Fibroblast of pulmonary artery (primary cell): ENCODE results near the gene CECR2.
A peak's percentile ranks its signal among the peaks of the same experiment; 100 is the strongest.

Experiments used
- DNase-seq: peaks from one replicate; pipeline ENCODE4 v3.0.0-alpha.2; 2010; ENCODE audit warnings: low read depth
- H3K4me3 ChIP-seq: replicated peaks from 2 replicates; pipeline ENCODE4 v1.5.1; 2011; ENCODE audit warnings: low read depth, mild to moderate bottlenecking, control low read depth, low read length, moderate library complexity
- TF ChIP-seq, protein P1 (sequence below): IDR thresholded peaks from 2 replicates; pipeline ENCODE4 v1.5.1; 2011; ENCODE audit warnings: mild to moderate bottlenecking, control low read depth, low read length, inconsistent platforms; ENCODE audit errors: missing control alignments

The CECR2 gene

DNA sequence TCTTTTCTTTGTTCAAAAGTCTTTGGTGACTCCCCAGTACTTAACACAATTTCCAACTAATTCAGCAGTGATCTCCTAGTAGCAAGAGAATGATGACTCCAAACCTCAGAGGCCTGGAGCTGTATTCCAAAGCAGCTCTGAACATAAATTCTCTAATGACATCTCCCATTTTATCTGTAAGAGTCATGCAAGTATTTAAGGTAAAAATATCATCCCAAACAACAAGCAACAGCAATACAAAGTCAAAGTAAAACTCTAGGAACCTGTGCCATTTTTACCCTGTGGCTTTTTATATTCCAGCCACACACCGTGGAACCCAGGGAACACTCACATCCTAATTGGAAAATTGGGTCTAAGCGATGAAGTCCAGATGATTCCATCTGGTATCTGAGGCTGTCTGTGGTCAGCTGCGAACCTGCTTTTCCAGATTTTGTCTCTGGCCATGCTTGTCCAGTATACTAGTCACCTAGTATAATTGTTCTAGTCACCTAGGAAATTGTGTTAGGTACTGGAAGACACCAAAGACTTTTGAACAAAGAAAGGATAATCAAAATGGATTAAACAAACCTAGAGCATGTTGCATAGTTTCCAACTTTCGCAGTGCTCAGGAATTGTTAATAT, 101.7 kb downstream of the CECR2 start:
- no peak overlapping the region for H3K4me3 ChIP-seq
- TF ChIP-seq, protein P1, sequence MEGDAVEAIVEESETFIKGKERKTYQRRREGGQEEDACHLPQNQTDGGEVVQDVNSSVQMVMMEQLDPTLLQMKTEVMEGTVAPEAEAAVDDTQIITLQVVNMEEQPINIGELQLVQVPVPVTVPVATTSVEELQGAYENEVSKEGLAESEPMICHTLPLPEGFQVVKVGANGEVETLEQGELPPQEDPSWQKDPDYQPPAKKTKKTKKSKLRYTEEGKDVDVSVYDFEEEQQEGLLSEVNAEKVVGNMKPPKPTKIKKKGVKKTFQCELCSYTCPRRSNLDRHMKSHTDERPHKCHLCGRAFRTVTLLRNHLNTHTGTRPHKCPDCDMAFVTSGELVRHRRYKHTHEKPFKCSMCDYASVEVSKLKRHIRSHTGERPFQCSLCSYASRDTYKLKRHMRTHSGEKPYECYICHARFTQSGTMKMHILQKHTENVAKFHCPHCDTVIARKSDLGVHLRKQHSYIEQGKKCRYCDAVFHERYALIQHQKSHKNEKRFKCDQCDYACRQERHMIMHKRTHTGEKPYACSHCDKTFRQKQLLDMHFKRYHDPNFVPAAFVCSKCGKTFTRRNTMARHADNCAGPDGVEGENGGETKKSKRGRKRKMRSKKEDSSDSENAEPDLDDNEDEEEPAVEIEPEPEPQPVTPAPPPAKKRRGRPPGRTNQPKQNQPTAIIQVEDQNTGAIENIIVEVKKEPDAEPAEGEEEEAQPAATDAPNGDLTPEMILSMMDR = no peak
- DNase-seq = no peak

DNA sequence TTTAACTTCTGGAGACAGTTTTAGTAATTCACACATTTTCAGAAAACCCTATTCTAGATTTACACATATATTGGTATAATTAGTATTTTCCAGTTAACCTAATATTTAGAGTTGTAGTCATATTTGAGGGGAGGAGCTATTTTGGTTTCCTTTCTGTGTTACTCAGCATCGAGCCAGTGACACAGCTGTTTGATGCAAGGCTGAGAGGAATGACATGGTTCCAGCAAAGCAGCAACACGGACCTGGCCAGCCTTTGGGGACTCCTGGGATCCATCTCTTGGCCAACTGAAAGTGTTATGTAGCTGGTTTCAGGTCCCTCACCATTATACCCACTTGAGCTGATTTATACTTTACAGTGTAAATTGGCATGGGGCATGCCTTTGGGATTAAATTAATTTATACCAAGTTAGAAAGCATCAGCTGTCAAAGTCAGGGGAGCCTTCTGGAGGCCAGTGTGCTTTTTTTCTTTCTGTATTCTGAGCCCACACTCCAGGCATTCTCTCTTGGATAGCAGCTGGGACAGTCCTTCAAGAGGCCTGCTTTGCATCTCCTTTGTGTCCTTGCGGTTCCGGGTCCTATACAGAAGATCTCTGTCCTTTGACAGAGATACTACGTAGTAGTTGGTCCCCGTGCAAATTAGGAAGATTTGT, 102.8 kb downstream of the CECR2 start:
- TF ChIP-seq, protein P1 = no peak
- peak; percentile 17 for DNase-seq
- no peak overlapping the region for H3K4me3 ChIP-seq

- DNase-seq = no peak
- no peak overlapping the region for H3K4me3 ChIP-seq
- TF ChIP-seq, protein P1 = no peak
Measured at GRCh38 chr22:17472932-17473331, 103.7 kb downstream of the CECR2 start.

DNA sequence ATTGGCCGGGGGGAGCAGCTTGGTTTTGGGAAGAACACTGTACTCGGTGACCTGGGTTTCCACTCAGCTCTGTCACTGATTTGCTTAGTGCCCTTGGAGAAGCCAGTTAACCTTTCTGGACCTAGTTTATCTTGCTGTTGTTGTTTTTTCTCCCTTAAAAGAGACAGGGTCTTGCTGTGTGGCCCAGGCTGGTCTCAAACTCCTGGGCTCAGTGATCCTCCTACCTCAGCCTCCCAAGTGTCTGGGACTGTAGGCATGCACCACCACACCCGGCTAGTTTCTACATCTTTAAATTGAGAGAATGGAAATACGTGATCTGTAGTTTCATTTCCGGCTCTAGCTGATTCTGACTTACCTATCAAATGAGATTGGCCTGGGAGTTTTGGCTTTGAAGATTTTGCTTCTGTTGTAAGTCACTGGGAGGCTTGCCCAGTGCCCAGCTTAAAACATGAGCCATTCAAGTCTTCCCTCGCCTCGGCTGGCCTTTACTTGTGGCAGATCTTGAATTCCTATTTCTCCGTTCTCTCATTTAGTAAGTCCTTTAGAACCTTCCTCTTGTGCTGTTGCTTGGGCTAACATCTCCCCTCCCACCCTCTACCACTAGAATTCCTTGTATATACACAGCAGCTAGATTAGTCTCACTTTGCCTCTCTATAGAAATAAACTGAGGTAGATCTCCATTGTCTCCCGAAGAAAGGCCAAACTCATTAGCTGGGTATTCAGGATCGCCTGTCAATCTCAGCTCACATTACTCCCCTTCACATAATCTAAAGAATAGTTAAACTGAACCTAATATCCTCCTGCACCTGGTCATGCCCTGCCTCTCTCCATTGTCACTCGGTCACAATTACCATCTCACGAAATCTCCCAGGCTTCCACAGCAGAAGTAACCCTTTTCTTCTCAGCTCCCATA, 106.3 kb downstream of the CECR2 start:
- TF ChIP-seq, protein P1 = no peak
- no peak for DNase-seq
- H3K4me3 ChIP-seq = no peak overlapping the region

GRCh38 chr22:17476838-17477237, 107.6 kb downstream of the CECR2 start:
- H3K4me3 ChIP-seq = peak overlapping the region; percentile 23
- peak; percentile 39 for DNase-seq
- TF ChIP-seq, protein P1 = no peak

DNA sequence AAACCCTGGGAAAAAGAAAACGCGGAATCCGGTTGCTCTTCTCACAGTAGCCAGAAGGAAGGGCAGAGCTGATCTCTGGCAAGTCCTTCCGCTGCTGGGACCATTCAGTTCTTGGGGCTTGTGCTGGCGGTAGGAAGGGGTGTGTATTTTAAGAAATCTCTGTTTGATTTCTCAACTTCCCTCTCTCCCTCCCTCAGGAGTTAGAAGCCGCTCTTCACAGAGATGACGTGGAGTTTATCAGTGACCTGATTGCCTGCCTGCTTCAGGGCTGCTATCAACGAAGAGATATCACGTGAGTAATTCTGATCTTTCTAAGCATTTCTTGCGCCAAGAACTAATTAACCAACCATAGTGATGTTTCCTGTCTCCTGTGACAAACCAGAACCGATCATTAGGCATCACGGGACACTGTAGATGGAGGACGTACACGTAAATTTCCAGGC, 108.2 kb downstream of the CECR2 start:
- peak; percentile 76 for DNase-seq
- peak overlapping the region; percentile 23 for H3K4me3 ChIP-seq
- TF ChIP-seq, protein P1 = no peak
